DMS 273 (cell line): ENCODE results near the gene POLE.

Experiments used
- DNase-seq: peaks from one replicate; lab custom pipeline; 2025; ENCODE audit not compliant: unreplicated experiment; lab: John Stamatoyannopoulos, UW

POLE gene

DNA sequence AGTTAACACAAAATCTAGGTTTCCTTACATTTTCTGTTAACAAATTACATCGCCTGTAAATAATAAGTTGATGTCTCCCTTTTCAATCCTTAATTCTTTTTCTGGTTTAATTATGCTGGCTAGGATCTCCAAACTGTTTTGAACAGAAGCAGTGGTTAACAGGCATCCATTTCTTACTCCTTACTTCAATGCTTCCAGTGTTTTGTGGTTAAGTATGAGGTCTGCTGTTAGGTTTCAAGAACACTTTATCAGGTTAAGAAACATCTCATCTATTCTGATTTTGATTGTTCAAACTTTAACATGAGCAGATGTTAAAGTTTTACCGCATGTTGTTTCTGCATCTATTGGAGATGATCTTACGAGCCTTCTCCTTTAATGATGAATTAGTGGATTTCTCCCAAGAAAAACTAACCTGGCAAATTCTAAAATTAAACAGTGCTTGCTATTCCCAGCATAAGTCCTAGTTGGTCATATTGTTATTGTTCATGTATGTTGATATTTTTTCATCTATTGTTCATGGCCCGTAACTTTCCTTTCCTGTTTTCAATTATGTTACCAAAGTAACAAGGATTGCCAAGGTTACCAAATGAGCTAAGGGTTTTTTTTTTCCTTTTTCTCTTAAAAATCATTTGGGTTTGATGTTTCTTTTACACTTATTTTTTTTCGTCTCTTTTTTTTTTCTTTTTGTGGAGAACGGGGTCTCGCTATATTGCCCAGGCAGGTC lies 33.4 kb downstream of the POLE start:
- no peak for DNase-seq

DNA sequence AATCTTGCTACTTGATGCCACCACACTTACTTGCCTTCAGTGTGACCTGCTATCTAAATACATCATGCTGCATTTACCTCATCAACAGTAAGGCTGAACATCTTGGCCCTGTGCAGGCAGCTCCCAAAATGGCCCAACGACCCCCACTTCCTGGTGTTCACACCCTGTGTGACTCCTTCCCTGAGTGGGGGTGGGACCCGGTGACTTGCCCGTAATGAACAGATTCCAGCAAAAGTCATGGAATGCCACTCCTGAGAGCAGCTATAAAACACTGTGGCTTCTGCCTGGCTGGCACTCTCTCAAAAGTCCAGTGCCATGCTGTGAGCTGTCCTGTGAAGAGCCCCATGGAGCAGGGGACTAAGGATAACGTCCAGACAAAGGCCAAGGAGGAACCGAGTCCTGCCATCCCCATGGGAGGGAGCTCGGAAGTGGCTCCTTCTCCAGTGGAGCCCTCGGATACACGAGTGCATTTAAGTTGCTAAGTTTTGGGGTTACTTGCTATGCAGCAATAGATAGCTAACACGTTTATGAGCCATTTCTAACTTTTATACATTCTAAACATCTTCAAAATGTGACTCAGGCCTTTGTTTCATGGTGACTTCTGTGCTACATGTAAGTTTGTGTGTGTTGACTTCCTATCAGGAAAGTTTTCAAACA lies 35.6 kb downstream of the POLE start:
- DNase-seq = no peak

DNA sequence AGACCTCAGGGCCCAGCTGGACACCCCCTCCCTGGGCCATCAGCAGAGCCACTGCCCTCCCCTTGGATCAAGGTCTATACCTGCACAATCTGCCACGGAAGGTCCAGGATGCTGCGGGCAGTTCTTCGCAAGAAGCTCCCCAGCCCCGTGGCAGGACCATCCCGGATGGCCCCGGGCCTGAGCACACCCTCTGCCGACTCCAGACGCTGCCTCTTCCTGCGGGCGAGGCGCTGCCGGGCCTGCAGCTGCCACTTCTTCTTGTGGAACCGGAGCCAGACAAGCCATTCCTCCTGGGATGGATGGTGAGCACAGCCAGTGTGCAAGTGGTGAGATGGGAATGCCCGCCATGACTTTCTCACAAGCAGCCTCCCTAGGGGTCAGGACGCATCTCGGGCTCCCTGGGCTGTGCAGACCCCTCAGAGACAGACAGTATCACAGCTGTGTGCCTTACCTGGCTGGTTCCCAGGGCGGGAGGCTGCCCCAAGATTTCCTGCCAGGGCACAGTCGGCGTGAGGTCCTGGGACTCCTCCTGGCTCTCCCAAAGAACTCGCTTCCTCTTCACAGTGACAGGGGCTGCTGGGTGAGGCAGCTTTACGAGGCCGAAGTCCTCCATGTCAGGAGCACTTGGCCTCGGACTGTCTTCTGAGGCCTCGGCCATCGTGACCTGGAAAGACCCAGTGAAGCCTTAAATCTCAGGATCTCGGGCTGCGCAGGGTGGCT lies 37.8 kb downstream of the POLE start:
- DNase-seq = no peak

GRCh38 chr12:132648616-132649225 lies 38.4 kb downstream of the POLE start:
- no peak for DNase-seq

DNA sequence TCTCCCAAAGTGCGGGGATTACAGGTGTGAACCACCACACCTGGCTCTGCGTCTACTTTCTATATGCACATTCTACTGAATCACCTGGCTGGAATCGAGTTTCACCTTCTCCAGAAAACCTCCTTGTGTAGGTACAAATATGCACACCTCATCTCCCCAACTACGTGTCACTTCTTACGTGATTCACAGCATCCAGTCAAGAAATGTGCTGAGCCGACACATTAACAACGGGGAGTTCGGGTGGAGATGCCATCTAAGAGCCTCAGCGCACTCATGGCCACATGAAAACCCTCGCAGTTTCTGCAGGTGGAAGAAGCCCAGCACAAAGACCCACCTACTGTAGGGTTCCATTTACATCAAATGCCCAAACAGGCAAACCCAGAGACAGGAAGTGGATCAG lies 39.3 kb downstream of the POLE start:
- DNase-seq = no peak

DNA sequence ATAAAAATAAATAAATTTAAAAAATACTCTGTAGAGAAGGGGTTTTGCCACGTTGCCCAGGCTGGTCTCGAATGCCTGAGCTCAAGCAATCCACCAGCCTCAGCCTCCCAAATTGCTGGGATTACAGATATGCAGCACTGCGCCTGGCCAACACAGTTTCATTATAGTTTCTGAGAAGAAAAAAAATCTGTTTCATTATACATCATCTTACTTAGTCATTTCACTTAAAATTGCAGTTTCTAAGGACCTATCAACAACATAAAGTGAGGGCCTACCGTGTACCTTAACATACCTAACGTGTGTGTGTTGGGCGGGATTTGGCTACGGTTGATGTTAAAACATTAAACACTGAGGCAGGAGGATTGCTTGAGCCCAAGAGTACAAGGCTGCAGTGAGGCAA lies 40.3 kb downstream of the POLE start:
- no peak for DNase-seq

- DNase-seq = no peak
These were observed 44.0 kb downstream of the POLE start for GRCh38 chr12:132642846-132643835.

DNA sequence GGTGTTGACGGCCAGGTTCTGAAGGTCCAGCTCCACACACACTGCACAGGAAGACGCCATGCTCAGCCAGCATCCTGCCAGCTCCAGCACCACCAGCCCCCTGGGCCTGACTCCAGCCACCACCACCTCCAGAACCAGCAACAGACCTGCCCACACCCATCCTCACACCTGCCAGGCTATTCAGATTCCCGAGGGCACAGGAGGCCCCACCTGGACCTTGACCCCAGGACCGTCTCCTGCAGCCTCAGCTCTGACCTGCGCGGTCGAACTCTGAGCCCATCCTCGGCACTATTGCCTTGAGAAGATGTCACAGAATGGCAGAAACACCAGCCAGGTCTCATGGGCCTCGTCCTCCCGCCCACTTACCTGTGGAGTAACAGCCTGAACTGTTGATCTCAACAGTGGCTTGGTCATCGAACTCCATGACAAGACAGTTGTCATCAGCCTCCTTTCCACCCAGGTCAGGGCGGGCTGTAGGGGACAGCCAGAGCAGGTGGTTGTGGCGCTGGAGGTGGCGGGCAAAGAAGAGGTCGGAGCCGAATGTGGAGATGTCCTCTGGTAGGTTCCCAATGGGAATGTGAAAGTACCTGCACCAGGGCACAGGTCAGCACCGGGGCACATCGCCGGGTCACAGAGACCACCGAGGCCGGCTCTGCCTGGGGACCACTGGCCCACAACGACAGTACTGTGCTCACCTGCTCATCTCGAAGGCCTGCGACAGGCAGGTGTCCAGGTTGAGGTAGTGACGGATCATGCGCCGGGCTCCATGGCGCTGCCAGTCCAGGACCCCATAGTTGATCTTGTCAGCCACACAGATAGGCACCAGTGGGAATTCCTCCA lies 45.1 kb downstream of the POLE start:
- DNase-seq = no peak

DNA sequence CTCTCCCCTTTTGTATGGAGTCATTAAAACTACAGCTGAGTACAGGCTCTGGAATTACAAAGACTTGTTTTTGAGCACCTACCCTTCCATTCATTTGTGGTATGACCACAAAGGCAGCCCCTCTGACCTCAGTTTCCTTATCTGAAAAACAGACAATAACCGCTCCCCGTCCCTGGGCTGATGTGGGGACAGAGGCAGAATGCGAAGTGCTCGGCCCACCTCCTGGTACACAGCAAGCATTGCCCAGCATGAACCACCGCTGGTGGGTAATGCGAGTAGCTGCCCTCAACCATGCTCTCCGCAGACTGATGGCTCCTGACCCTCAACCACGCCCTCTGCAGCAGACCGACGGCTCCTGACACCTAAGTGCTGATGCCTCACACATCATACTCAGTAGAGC lies 46.2 kb downstream of the POLE start:
- no peak for DNase-seq

- DNase-seq = no peak
These were observed 47.1 kb downstream of the POLE start for GRCh38 chr12:132639956-132640520.

DNA sequence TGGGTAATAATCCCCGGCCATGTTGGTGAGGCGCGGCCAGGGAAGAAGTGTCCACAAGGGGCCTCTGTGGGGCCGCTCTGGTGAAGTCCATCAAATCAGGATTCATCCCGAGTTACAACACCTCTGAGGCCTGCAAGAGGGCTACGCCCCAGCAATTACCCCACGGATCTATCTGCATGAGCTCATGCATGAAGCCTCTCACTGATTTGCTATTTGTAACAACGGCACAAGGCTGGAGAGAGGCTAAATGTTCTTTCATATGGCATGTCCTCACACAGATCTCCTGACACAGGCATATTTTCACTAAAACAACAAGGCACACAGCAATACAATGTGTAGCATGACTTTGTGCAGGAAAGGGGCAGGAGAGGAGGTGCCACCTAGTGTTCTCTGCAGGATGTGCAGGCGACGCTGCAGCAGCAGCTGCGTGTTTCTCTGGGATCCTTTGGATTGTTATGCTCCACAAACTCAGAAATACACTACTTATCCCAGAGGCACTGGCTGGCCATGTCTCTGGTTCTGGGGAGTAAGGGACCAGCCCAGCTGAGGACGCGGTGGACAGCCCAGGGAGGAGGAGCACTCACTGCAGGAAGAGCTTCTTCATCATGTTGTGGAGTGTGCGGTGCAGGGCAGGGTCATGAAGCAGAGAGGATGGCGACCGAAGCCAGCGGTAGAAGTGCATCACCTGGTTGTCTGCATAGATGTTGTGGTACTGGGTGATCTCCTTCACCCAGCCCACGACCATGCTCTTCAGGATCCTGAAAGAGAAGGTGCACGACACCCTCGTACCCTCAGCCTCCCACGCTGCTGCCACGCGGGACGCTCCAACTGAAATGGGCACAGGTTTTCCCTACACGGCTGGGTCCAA lies 48.4 kb downstream of the POLE start:
- peak; percentile 41 for DNase-seq

DNA sequence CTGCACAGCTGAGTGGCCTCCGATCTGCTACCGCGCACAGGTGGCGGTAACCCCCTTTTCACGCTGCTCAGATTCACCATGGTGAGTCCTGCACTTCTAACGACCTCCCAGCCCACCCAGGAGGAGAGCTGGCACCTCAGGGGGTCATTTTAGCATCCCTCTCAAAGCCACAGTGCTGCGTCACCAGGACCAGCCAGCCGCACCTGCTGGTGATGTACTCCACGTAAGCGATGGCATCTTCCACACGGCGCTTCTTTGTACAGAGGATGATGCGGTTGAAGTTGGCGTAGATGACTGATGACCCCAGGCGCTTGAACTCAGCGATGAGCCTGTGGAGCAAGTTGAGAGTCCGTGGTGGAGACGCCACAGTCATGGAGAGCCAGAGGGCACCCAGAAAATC lies 49.3 kb downstream of the POLE start:
- DNase-seq = no peak

- DNase-seq = no peak
These were observed 51.8 kb downstream of the POLE start for GRCh38 chr12:132635076-132635955.

- no peak for DNase-seq
These were observed 52.6 kb downstream of the POLE start for GRCh38 chr12:132634411-132634990.

GRCh38 chr12:132633901-132634300 lies 53.2 kb downstream of the POLE start:
- no peak for DNase-seq

DNA sequence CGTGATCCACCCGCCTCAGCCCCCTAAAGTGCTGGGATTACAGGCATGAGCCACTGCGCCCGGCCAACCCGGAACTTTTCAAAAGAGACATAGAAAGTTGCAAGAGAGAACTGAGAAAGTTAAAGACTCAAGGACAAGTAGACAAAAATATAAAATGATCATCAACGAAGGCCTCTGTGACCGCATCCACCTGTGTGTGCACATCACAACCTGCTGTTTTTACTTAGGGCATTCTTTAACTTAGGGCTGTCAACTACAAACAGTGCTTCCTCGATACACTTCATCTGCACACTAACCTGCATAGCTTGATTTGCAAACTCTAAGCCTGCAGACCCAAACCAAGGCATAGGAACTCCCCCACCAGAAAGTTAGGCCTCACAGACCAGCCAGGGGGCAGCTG lies 53.7 kb downstream of the POLE start:
- no peak for DNase-seq
